ENCODE measurements around the gene ZMYM4.

The ZMYM4 gene

GRCh38 chr1:35398739-35399138 lies 130.2 kb downstream of the ZMYM4 start:
- DNase-seq (ENCODE audit: low read depth in 1 of 2, low spot score in 1 of 2): no peak

DNA sequence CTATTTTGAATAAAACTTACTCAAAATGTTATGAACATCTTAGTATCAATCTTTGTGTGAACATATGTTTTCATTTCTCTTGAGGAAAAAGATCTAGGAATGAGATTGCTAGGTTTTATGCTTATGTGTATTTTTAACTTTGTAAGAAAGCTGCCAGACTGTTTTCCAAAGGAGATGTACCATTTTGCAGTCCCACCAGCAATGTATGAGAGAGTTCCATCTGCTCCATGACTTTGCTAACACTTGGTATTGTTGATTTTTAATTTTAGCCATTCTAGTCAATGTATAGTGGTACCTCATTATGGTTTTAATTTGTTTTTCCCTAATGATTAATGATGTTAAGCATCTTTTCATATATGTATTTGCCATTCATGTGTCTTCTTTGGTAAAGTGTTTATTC lies 132.5 kb downstream of the ZMYM4 start:
- no peak for DNase-seq (ENCODE audit: low read depth in 1 of 2, low spot score in 1 of 2)

DNA sequence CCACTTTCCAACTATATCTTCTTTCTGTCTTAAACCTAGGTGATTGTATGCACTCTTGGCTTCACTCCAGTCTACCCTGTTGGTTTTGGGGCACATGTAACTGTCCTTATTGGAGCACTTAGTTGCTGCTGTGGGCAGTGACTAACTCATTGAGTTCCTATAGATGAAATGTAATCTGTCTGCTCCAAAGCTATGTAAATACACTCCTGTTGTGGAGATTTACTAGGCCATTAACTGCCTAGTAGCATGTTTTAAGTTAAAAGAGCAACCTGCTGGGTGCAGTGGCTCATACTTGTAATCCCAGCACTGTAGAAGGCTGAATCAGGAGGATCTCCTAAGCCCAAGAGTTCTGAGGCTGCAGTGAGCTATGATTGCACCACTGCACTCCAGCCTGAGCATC lies 137.6 kb downstream of the ZMYM4 start:
- DNase-seq (ENCODE audit: low read depth in 1 of 2, low spot score in 1 of 2): no peak

DNA sequence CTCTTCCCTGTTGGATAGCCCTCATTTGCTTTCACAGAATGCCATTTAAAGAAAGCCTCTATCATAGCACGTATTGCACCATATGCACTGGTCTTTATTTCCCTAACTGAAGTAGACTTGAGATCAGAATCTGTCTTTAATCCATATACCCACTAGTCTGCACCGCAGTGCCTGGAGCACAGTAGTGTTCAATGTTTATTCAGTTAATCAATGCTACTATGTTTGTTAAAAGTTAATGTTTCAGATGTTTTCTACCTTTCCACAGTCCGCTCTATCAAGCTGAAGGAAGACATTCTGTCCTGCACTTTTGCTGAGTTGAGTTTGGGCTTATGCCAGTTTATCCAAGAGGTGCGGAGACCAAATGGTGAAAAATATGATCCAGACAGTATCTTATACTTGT lies 139.2 kb downstream of the ZMYM4 start:
- DNase-seq (ENCODE audit: low read depth in 1 of 2, low spot score in 1 of 2): no peak

DNA sequence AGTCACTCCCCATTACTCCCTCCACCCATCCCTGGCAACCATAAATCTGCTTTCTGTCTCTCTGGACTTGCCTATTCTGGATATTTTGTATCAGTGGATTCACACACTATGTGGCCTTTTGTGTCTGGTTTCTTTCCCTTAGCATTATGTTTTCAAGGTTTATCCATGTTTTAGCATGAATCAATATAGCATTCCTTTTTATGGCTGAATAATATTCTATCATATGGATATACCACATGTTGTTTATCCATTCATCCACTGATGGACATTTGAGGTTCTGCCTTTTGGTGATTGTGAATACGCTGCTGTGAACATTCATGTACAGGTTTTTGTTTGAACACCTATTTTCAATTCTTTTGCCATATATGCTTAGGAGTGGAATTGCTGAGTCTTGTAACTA lies 140.4 kb downstream of the ZMYM4 start:
- no peak for DNase-seq (ENCODE audit: low read depth in 1 of 2, low spot score in 1 of 2)

DNA sequence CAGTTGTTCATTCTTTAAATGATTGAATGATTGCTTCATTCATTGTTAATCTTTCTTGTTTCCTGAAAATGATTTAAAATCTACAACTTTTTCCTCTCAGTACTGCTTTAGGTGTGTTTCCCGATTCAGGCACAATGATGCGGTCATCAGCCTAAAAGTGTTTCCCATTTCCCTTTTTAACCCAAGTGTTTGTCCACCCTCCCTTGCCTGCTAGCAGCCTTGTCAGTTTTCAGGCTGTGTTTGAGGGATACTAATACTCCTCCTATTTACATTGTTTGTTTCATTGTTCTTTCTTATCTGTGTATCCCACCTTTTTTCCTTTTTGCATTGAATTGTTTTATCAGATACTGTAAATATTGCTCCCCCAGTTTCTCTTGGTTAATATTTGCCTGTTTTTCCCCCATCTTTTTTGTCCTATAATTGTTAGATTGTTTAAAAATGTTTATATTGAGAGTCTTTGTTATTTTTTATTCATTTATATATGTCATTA lies 157.6 kb downstream of the ZMYM4 start:
- no peak for DNase-seq (ENCODE audit: low read depth in 1 of 2, low spot score in 1 of 2)

GRCh38 chr1:35428360-35428759 lies 159.9 kb downstream of the ZMYM4 start:
- no peak for DNase-seq (ENCODE audit: low read depth in 1 of 2, low spot score in 1 of 2)

GRCh38 chr1:35430762-35431161 lies 162.3 kb downstream of the ZMYM4 start:
- no peak for DNase-seq (ENCODE audit: low read depth in 1 of 2, low spot score in 1 of 2)

DNA sequence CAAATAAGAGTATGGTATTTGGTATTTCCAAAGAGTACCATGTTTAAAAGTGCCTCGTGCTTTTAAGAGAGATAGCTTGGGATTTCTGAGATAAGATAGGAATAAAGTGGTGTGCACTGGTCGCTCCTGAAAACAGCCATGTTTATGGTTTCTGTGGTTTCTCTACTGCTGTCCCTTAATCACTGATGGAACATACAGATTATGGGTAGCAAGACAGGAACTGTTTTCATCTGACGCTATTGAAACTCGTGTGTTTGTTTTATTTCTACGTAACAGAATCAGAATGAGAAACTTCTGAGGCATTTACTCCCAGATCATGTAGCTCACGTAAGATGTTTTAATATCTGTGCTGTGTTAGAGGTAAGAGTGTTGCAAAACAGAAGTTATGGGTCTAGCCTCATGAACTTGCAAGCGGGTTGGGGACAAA lies 162.7 kb downstream of the ZMYM4 start:
- no peak for DNase-seq (ENCODE audit: low read depth in 1 of 2, low spot score in 1 of 2)

DNA sequence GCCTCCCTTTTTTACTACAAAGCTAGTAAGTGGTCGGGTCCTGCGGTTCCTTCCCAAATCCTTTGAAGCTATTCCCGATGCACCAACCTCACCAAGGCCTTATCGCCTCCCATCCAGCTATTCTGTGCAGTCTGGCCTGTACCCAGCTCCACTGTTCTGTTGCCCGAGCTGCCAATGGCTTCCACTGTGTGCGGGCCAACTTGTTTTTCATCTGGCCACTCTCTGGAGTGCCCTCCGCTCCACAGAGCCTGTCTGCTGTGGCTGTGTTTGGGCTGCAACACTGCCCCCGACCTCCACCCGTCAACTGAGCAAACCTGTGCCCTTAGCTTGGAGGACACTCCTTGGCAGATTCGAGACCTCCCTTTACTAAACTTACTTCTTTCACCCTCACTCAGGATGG lies 163.7 kb downstream of the ZMYM4 start:
- no peak for DNase-seq (ENCODE audit: low read depth in 1 of 2, low spot score in 1 of 2)

GRCh38 chr1:35433714-35434113 lies 165.2 kb downstream of the ZMYM4 start:
- DNase-seq (ENCODE audit: low read depth in 1 of 2, low spot score in 1 of 2): no peak

DNA sequence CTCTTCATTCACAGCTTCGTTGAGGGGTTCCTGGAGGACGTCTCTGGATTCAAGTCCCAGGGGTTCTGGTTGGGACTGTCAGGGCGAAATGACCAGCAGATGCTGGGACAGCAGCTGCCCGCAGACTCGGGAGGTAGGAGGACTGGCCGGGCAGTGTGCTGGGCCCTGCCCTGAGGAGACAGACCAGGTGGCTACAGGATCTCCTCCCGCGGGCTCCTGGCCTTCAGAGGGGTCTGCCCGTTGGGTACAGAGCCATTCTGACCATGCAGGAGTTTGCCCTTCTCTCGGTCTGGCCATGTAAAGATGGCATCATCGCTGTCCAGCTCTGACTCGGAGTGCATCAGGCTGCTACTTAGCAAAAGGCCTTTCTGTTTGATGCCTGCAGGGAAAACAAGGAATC lies 166.2 kb downstream of the ZMYM4 start:
- DNase-seq (ENCODE audit: low read depth in 1 of 2, low spot score in 1 of 2): no peak

DNA sequence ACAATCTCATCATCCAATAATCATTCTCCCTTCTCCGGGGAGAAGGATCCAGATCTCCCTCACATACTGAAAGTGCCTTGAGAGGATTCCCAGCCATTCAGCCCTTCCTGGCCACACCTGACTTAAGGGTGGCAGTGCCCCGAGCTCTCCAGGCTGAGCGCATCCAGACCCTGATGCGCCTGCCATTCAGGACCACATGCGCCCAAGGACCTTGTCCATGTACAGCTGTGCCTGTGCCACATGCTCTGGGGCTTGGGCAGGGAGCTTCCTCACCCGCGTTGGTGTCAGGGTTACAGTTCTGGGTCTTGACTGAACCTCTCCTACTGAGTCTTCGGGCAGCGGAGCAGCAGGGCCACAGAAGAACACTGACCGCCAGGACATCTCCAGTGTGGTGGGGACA lies 167.6 kb downstream of the ZMYM4 start:
- DNase-seq (ENCODE audit: low read depth in 1 of 2, low spot score in 1 of 2): no peak

DNA sequence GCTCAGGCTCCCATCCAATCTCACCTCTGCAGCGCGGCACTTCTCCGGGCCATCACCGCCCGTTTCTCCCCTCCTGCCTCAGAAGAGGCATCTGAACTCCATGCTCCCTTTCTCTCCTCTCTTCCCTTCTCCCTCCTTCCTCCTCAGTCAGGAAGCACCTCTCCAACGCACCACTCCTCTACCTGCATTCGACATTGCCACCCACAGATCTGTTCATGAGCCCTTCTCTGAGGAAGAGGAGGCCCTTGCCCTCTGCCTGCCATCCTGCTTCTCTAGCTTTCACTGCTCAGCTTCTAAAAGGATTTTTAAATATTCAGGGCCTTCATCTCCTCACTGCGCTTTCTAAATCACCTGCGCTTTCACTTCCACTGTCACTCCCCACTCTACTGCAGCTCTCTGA lies 168.7 kb downstream of the ZMYM4 start:
- DNase-seq (ENCODE audit: low read depth in 1 of 2, low spot score in 1 of 2): no peak

GRCh38 chr1:35439626-35440025 lies 171.1 kb downstream of the ZMYM4 start:
- DNase-seq (ENCODE audit: low read depth in 1 of 2, low spot score in 1 of 2): no peak

DNA sequence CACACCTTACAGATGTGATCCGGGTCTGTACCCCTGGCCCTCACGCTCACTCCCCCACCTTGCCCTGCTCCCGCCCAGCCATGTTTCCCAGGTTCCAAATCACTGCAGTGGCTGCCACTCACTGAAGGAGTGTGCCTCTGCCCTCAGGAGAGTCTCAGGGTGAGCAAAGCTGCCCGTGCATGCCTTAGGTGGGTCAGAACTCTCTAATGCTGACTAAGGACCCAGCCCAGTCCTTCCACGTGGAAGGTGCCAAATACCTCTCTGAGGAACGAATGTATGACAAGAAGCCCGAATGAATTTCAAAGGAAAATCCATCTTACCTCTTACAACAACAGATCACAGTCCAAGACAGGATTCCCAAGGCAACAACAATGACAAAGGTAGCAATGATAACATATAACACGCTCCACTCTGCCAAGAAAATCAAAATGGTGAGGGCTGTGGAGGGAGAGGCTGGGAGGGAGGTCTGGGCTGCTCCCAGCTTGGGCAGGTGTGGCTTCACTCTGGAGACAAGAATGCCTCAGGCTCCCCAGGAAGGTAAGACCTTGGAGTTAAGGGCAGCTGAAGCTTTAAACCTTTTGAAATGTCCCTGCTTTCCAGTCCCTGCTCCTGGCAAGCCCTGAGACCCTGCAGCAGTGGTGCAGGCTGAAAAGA lies 173.5 kb downstream of the ZMYM4 start:
- no peak for DNase-seq (ENCODE audit: low read depth in 1 of 2, low spot score in 1 of 2)

GRCh38 chr1:35442734-35443133 lies 174.2 kb downstream of the ZMYM4 start:
- no peak for DNase-seq (ENCODE audit: low read depth in 1 of 2, low spot score in 1 of 2)

GRCh38 chr1:35443768-35444518 lies 175.4 kb downstream of the ZMYM4 start:
- DNase-seq (ENCODE audit: low read depth in 1 of 2, low spot score in 1 of 2): no peak

- DNase-seq (ENCODE audit: low read depth in 1 of 2, low spot score in 1 of 2): no peak
Measured at GRCh38 chr1:35444519-35444774, 175.9 kb downstream of the ZMYM4 start.

DNA sequence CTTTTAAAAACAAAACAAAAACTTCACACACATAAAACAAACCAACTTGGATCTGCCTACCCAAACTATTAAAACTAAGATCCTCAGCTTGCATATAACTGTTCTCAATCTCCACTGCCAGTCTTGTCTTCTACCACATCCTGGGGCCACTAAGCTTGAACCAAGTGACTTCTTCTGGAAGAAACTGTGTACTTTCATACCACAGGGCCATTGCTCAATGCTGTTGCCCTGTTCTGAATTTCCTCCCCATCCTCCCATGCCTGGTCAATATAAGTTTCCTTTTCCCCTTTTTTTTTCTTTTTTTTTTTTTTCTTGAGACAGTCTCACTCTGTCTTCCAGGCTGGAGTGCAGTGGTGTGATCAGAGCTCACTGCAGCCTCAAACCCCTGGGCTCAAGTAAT lies 178.8 kb downstream of the ZMYM4 start:
- no peak for DNase-seq (ENCODE audit: low read depth in 1 of 2, low spot score in 1 of 2)

- DNase-seq (ENCODE audit: low read depth in 1 of 2, low spot score in 1 of 2): no peak
Measured at GRCh38 chr1:35448344-35448801, 179.9 kb downstream of the ZMYM4 start.

GRCh38 chr1:35449334-35450008 lies 181.0 kb downstream of the ZMYM4 start:
- DNase-seq (ENCODE audit: low read depth in 1 of 2, low spot score in 1 of 2): no peak

All from stimulated activated CD4-positive, alpha-beta T cell treated with anti-CD3 and anti-CD28 coated beads, Interleukin-15, amount 100 ng/mL, for 1 hour (primary cell).